Activated T-helper 2 cell treated with anti-CD3 and anti-CD28 coated beads, Interferon-gamma antibody, Interleukin-2, Interleukin-4, amounts not matched to agents 10 μg/mL and 5 μg/mL and 100 μg/mL, durations not matched to agents 14 hours and 24 hours and 36 hours (primary cell): ENCODE measurements around the gene PXYLP1. TPM values are rescaled to one million over a fixed set of nuclear protein-coding genes. Genes with fewer than 3 reads are reported as not detected.

Experiments
- DNase-seq: peaks from one replicate; pipeline ENCODE4 v3.0.0; 2021; ENCODE audit warnings: low spot score
- H3K27ac Mint-ChIP-seq: one replicate; pipeline ENCODE4 v1.8.0; 2021; ENCODE audit warnings: mixed read lengths
- H3K27me3 Mint-ChIP-seq: one replicate; pipeline ENCODE4 v1.8.0; 2021; ENCODE audit warnings: low read depth, mixed read lengths
- H3K36me3 Mint-ChIP-seq: one replicate; pipeline ENCODE4 v1.8.0; 2021; ENCODE audit warnings: low read depth, mixed read lengths
- H3K4me1 Mint-ChIP-seq: one replicate; pipeline ENCODE4 v1.8.0; 2021; ENCODE audit warnings: low read depth, mixed read lengths
- H3K4me3 Mint-ChIP-seq: one replicate; pipeline ENCODE4 v1.8.0; 2021; ENCODE audit warnings: low read depth, mild to moderate bottlenecking, moderate library complexity, mixed read lengths
- H3K9me3 Mint-ChIP-seq: one replicate; pipeline ENCODE4 v1.8.0; 2021; ENCODE audit warnings: mixed read lengths
- intact Hi-C: fragments of 100-400 bp; cut with micrococcal nuclease; formaldehyde crosslinking; loops from one replicate; pipeline ENCODE4 v1.15.1; 2023
- total RNA-seq: library from RNA; stranded (reverse); gene quantifications from 2 replicates; pipeline ENCODE4 v1.2.3, GENCODE V29; 2022

PXYLP1 gene
- total RNA-seq, 1 donor from 2014 or later: 57.2 TPM

- no peak for DNase-seq
- H3K4me1 Mint-ChIP-seq: peaks cover 26% of the 10 kb centered on the region
- intact Hi-C loops: no loop called here
Observed at GRCh38 chr3:141316851-141317250, 85.2 kb downstream of the PXYLP1 start.

GRCh38 chr3:141320399-141321108 is 88.9 kb downstream of the PXYLP1 start:
- H3K36me3 Mint-ChIP-seq: no peaks in the 10 kb centered on the region
- intact Hi-C loops: no loop called here
- no peaks in the 10 kb centered on the region for H3K27me3 Mint-ChIP-seq
- no peak overlapping the region for H3K4me3 Mint-ChIP-seq
- H3K9me3 Mint-ChIP-seq: peaks cover 6% of the 10 kb centered on the region
- H3K27ac Mint-ChIP-seq: no peak overlapping the region
- no peak for DNase-seq
- H3K4me1 Mint-ChIP-seq: peaks cover 14% of the 10 kb centered on the region

More at GRCh38 chr3:141316851-141317250, 85.2 kb downstream of the PXYLP1 start:
- no peak overlapping the region for H3K27ac Mint-ChIP-seq
- no peak overlapping the region for H3K4me3 Mint-ChIP-seq
- no peaks in the 10 kb centered on the region for H3K36me3 Mint-ChIP-seq
- H3K9me3 Mint-ChIP-seq: peaks cover 6% of the 10 kb centered on the region
- no peaks in the 10 kb centered on the region for H3K27me3 Mint-ChIP-seq

- H3K27ac Mint-ChIP-seq: no peak overlapping the region
- H3K9me3 Mint-ChIP-seq: peaks cover 6% of the 10 kb centered on the region
- H3K4me3 Mint-ChIP-seq: no peak overlapping the region
- no peaks in the 10 kb centered on the region for H3K36me3 Mint-ChIP-seq
- H3K4me1 Mint-ChIP-seq: peaks cover 14% of the 10 kb centered on the region
- H3K27me3 Mint-ChIP-seq: no peaks in the 10 kb centered on the region
- DNase-seq: no peak
- intact Hi-C loops: no loop called here
Observed at GRCh38 chr3:141321109-141321497, 89.5 kb downstream of the PXYLP1 start.

- no peak for DNase-seq
- intact Hi-C loops: no loop called here
Observed at GRCh38 chr3:141323936-141324704, 92.5 kb downstream of the PXYLP1 start.

GRCh38 chr3:141326123-141326522 is 94.5 kb downstream of the PXYLP1 start:
- no peak for DNase-seq
- intact Hi-C loops: no loop called here
- H3K27me3 Mint-ChIP-seq: no peaks in the 10 kb centered on the region
- no peaks in the 10 kb centered on the region for H3K36me3 Mint-ChIP-seq
- no peaks in the 10 kb centered on the region for H3K9me3 Mint-ChIP-seq
- peaks cover 13% of the 10 kb centered on the region for H3K4me1 Mint-ChIP-seq
- H3K4me3 Mint-ChIP-seq: no peak overlapping the region
- H3K27ac Mint-ChIP-seq: no peak overlapping the region

More at GRCh38 chr3:141323936-141324704, 92.5 kb downstream of the PXYLP1 start:
- Mint-ChIP-seq H3K9me3 (peaks cover 6% of the 10 kb centered on the region), H3K4me1 (peaks cover 24% of the 10 kb centered on the region), H3K4me3 (no peak overlapping the region), H3K27ac (no peak overlapping the region), H3K27me3 (no peaks in the 10 kb centered on the region), H3K36me3 (no peaks in the 10 kb centered on the region)

GRCh38 chr3:141326626-141327025 is 95.0 kb downstream of the PXYLP1 start:
- intact Hi-C loops: no loop called here
- no peaks in the 10 kb centered on the region for H3K36me3 Mint-ChIP-seq
- H3K4me3 Mint-ChIP-seq: no peak overlapping the region
- H3K27ac Mint-ChIP-seq: no peak overlapping the region
- DNase-seq: no peak
- peaks cover 10% of the 10 kb centered on the region for H3K4me1 Mint-ChIP-seq
- H3K27me3 Mint-ChIP-seq: no peaks in the 10 kb centered on the region
- H3K9me3 Mint-ChIP-seq: no peaks in the 10 kb centered on the region

- no peak for DNase-seq
Observed at GRCh38 chr3:141328286-141329166, 96.9 kb downstream of the PXYLP1 start.

GRCh38 chr3:141330235-141330634 is 98.6 kb downstream of the PXYLP1 start:
- no peaks in the 10 kb centered on the region for H3K36me3 Mint-ChIP-seq
- no peak overlapping the region for H3K4me3 Mint-ChIP-seq
- intact Hi-C loops: no loop called here
- no peak overlapping the region for H3K27ac Mint-ChIP-seq
- no peak for DNase-seq
- no peaks in the 10 kb centered on the region for H3K27me3 Mint-ChIP-seq
- H3K4me1 Mint-ChIP-seq: peaks cover 13% of the 10 kb centered on the region
- H3K9me3 Mint-ChIP-seq: no peaks in the 10 kb centered on the region

More at GRCh38 chr3:141328286-141329166, 96.9 kb downstream of the PXYLP1 start:
- Mint-ChIP-seq H3K27ac (peak overlapping the region; percentile 13), H3K4me3 (no peak overlapping the region), H3K4me1 (peaks cover 13% of the 10 kb centered on the region), H3K9me3 (no peaks in the 10 kb centered on the region), H3K27me3 (no peaks in the 10 kb centered on the region), H3K36me3 (no peaks in the 10 kb centered on the region)
- intact Hi-C loops: no loop called here

- Mint-ChIP-seq H3K27ac (no peak overlapping the region), H3K9me3 (no peaks in the 10 kb centered on the region), H3K4me1 (peaks cover 13% of the 10 kb centered on the region), H3K4me3 (no peak overlapping the region), H3K36me3 (no peaks in the 10 kb centered on the region), H3K27me3 (no peaks in the 10 kb centered on the region)
- DNase-seq: no peak
- intact Hi-C loops: no loop called here
Observed at GRCh38 chr3:141330718-141331376, 99.2 kb downstream of the PXYLP1 start.

GRCh38 chr3:141331377-141332318 is 100.0 kb downstream of the PXYLP1 start:
- H3K4me3 Mint-ChIP-seq: no peak overlapping the region

GRCh38 chr3:141332416-141332815 is 100.8 kb downstream of the PXYLP1 start:
- Mint-ChIP-seq H3K4me3 (no peak overlapping the region), H3K9me3 (no peaks in the 10 kb centered on the region), H3K4me1 (peaks cover 13% of the 10 kb centered on the region), H3K36me3 (no peaks in the 10 kb centered on the region), H3K27me3 (no peaks in the 10 kb centered on the region), H3K27ac (no peak overlapping the region)
- DNase-seq: no peak
- intact Hi-C loops: no loop called here

More at GRCh38 chr3:141331377-141332318, 100.0 kb downstream of the PXYLP1 start:
- H3K27me3 Mint-ChIP-seq: no peaks in the 10 kb centered on the region
- H3K4me1 Mint-ChIP-seq: peaks cover 13% of the 10 kb centered on the region
- H3K9me3 Mint-ChIP-seq: no peaks in the 10 kb centered on the region
- no peak overlapping the region for H3K27ac Mint-ChIP-seq
- no peak for DNase-seq
- H3K36me3 Mint-ChIP-seq: no peaks in the 10 kb centered on the region
- intact Hi-C loops: no loop called here
